ENCODE data around the gene FOXK2. TPM values are rescaled to one million over a fixed set of nuclear protein-coding genes. Genes with fewer than 3 reads are reported as not detected.

Gene FOXK2
- total and polyA plus RNA-seq, 2 donors (not counting 3 experiments of a cell fraction or from before 2014, with no cell fraction given) = 33.4 to 79.3 TPM

- H3K27ac ChIP-seq (ENCODE audit: insufficient read depth, low read depth, low read length) = no peak overlapping the region
Measured at GRCh38 chr17:82639628-82640027, 120.1 kb downstream of the FOXK2 start.

GRCh38 chr17:82640036-82640435 lies 120.5 kb downstream of the FOXK2 start:
- TF ChIP-seq EZH2 (IDR thresholded peaks at IDR 0.05; ENCODE audit: borderline replicate concordance, low read depth, low read length, severe bottlenecking) (no peak), JUN (IDR thresholded peaks at IDR 0.05; ENCODE audit: borderline replicate concordance, insufficient read depth, insufficient read length, low read depth) (no peak), MAX (IDR thresholded peaks at IDR 0.05; ENCODE audit: insufficient read depth, insufficient read length) (no peak), POLR2AphosphoS5 (IDR thresholded peaks at IDR 0.05; ENCODE audit: insufficient read depth, low read depth, low read length) (no peak), GATA2 (IDR thresholded peaks at IDR 0.05; ENCODE audit: insufficient read depth, insufficient read length, low read depth, low read length) (no peak), POLR2A (IDR thresholded peaks at IDR 0.05; ENCODE audit: low read depth, low read length) (no peak), MYC (IDR thresholded peaks at IDR 0.05; ENCODE audit: low read depth, low read length) (no peak), FOS (IDR thresholded peaks at IDR 0.05; ENCODE audit: borderline replicate concordance, insufficient read depth, low read length) (no peak)
- TF ChIP-seq, protein P1, sequence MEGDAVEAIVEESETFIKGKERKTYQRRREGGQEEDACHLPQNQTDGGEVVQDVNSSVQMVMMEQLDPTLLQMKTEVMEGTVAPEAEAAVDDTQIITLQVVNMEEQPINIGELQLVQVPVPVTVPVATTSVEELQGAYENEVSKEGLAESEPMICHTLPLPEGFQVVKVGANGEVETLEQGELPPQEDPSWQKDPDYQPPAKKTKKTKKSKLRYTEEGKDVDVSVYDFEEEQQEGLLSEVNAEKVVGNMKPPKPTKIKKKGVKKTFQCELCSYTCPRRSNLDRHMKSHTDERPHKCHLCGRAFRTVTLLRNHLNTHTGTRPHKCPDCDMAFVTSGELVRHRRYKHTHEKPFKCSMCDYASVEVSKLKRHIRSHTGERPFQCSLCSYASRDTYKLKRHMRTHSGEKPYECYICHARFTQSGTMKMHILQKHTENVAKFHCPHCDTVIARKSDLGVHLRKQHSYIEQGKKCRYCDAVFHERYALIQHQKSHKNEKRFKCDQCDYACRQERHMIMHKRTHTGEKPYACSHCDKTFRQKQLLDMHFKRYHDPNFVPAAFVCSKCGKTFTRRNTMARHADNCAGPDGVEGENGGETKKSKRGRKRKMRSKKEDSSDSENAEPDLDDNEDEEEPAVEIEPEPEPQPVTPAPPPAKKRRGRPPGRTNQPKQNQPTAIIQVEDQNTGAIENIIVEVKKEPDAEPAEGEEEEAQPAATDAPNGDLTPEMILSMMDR (IDR thresholded peaks at IDR 0.05; ENCODE audit: extremely low read depth in 1 of 2, insufficient read depth in 1 of 2, low read depth in 1 of 2, low read length in 2 of 2) = no peak
- Histone ChIP-seq H3K36me3 (ENCODE audit: control insufficient read depth in 2 of 2, extremely low read depth in 1 of 2, insufficient read depth in 2 of 2, low read length in 2 of 2) (peaks cover 8 to 34% of the 10 kb centered on the region in 2 experiments), H3K4me2 (ENCODE audit: insufficient read depth, low read length) (no peak overlapping the region), H3K9me3 (replicated peaks; ENCODE audit: control insufficient read depth, insufficient read depth, low read length) (no peaks in the 10 kb centered on the region), H4K20me1 (replicated peaks; ENCODE audit: control insufficient read depth, extremely low read depth, insufficient read depth, low read length) (peaks cover 3% of the 10 kb centered on the region), H3K4me1 (ENCODE audit: control insufficient read depth, extremely low read depth, insufficient read depth, low read length) (no peaks in the 10 kb centered on the region), H3K9me1 (replicated peaks; ENCODE audit: control insufficient read depth, extremely low read depth, insufficient read depth, low read length) (no peaks in the 10 kb centered on the region), H3K9ac (replicated peaks; ENCODE audit: extremely low read depth, insufficient read depth, low read length) (no peak overlapping the region), H2AFZ (ENCODE audit: low read depth, low read length) (no peak overlapping the region), H3K27me3 (ENCODE audit: control insufficient read depth in 2 of 2, insufficient read depth in 2 of 2, low read length in 2 of 2) (no peaks in the 10 kb centered on the region), H3K79me2 (ENCODE audit: control insufficient read depth, insufficient read depth, low read length) (peaks cover 73% of the 10 kb centered on the region), H3K4me3 (replicated peaks in 1 of 3; ENCODE audit: insufficient read depth in 1 of 3, low read depth in 1 of 3, low read length in 3 of 3) (no peak overlapping the region), H3K27ac (ENCODE audit: insufficient read depth, low read depth, low read length) (no peak overlapping the region)
- no TSS peak for BruUV-seq (replicated peaks)
- CTCF ChIA-PET = interaction anchor here (0.6 kb wide), 1 partner anchor 8 kb away, joined by 3 read pairs; no protein-coding TSS in a partner anchor
- dilution Hi-C loops (cut with MboI; ENCODE audit: extremely low pct_ligation_motif_present, low sequenced_read_pairs) = no loop called here
- FAIRE-seq (no peak), DNase-seq (ENCODE audit: low read depth, low spot score) (no peak)
- POLR2A ChIA-PET = no interaction called here
- intact Hi-C loops (cut with micrococcal nuclease) = no loop called here

More at GRCh38 chr17:82639628-82640027, 120.1 kb downstream of the FOXK2 start:
- H3K4me2 ChIP-seq (ENCODE audit: insufficient read depth, low read length) = no peak overlapping the region
- peaks cover 8 to 34% of the 10 kb centered on the region in 2 experiments for H3K36me3 ChIP-seq (ENCODE audit: control insufficient read depth in 2 of 2, extremely low read depth in 1 of 2, insufficient read depth in 2 of 2, low read length in 2 of 2)
- no peak for DNase-seq (ENCODE audit: low read depth, low spot score)
- no peaks in the 10 kb centered on the region for H3K27me3 ChIP-seq (ENCODE audit: control insufficient read depth in 2 of 2, insufficient read depth in 2 of 2, low read length in 2 of 2)
- H3K4me3 ChIP-seq (replicated peaks in 1 of 3; ENCODE audit: insufficient read depth in 1 of 3, low read depth in 1 of 3, low read length in 3 of 3) = no peak overlapping the region
- intact Hi-C loops (cut with micrococcal nuclease) (no loop called here), dilution Hi-C loops (cut with MboI; ENCODE audit: extremely low pct_ligation_motif_present, low sequenced_read_pairs) (no loop called here)
- CTCF ChIA-PET = no interaction called here
- POLR2A ChIA-PET = no interaction called here
- H4K20me1 ChIP-seq (replicated peaks; ENCODE audit: control insufficient read depth, extremely low read depth, insufficient read depth, low read length) = peaks cover 3% of the 10 kb centered on the region
- H3K79me2 ChIP-seq (ENCODE audit: control insufficient read depth, insufficient read depth, low read length) = peaks cover 73% of the 10 kb centered on the region
- H3K9me1 ChIP-seq (replicated peaks; ENCODE audit: control insufficient read depth, extremely low read depth, insufficient read depth, low read length) = no peaks in the 10 kb centered on the region
- TF ChIP-seq EZH2 (IDR thresholded peaks at IDR 0.05; ENCODE audit: borderline replicate concordance, low read depth, low read length, severe bottlenecking) (no peak), JUN (IDR thresholded peaks at IDR 0.05; ENCODE audit: borderline replicate concordance, insufficient read depth, insufficient read length, low read depth) (no peak), POLR2AphosphoS5 (IDR thresholded peaks at IDR 0.05; ENCODE audit: insufficient read depth, low read depth, low read length) (no peak)
- TF ChIP-seq, protein P1 (IDR thresholded peaks at IDR 0.05; ENCODE audit: extremely low read depth in 1 of 2, insufficient read depth in 1 of 2, low read depth in 1 of 2, low read length in 2 of 2) = no peak
- no peak for FAIRE-seq
- H2AFZ ChIP-seq (ENCODE audit: low read depth, low read length) = no peak overlapping the region
- BruUV-seq (replicated peaks) = no TSS peak
- no peaks in the 10 kb centered on the region for H3K4me1 ChIP-seq (ENCODE audit: control insufficient read depth, extremely low read depth, insufficient read depth, low read length)
- no peak overlapping the region for H3K9ac ChIP-seq (replicated peaks; ENCODE audit: extremely low read depth, insufficient read depth, low read length)
- no peaks in the 10 kb centered on the region for H3K9me3 ChIP-seq (replicated peaks; ENCODE audit: control insufficient read depth, insufficient read depth, low read length)

Data from endothelial cell of umbilical vein (primary cell).